Measurements from ENCODE around the gene ELF5. TPM values are rescaled to one million over a fixed set of nuclear protein-coding genes. Genes with fewer than 3 reads are reported as not detected.

Gene ELF5
- total RNA-seq, 8 experiments from 2014 or later = 0.17 to 0.57 (median 0.28) TPM; not detected in 5

DNA sequence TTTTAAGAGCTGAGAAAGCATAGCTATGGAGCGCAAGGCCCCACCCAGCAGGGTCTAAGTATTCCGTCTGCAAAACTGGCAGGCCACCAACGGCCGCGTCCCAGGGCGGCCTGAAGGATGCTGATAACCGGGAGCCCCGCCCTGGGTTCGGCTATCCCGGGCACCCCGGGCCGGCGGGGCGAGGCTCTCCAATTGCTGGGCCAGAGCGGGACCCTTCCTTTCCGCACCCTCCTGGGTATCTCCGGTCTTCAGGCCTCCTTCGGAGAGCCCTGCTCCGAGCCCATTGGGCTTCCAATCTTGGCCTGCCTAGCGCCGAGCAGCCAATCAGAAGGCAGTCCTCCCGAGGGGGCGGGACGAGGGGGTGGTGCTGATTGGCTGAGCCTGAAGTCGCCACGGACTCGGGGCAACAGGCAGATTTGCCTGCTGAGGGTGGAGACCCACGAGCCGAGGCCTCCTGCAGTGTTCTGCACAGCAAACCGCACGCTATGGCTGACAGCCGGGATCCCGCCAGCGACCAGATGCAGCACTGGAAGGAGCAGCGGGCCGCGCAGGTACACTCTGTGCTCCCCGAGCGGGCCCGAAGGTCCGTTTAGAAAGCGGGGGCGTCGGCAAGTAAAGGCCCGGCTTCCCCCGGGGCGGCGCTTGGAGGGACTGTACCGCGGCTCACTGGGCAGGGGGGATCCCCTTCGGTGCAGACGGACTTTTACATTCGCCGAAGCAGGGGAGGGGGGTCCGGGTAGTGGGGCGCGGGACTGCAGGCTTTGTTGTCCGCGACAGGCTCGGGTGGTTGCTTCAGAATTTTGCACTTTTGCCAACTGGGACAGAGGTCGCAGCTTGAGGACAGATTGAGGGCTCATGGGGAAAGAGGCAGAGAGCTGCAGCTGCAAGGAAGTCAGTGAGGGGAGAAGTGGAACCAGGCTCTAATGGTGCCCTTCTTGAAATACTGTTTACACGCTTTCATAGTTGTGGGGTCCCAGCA, 74.8 kb downstream of the ELF5 start, which contains the start of gene CAT:
Gene CAT (plus strand): TSS at position 406 of the 979 bp plus-strand sequence. CDS start 80 bp downstream, at position 486.
- peak; percentile 95 to 98 (median 96) for ATAC-seq (replicated peaks in 6 of 8)
- 0 to 41% (median 17%) methylated on average over 3 to 15 of the region's 62 CpGs; no CpG with 5 or more reads in 6 of the 10 experiments for WGBS, 10 experiments
- Histone ChIP-seq H3K4me1 (replicated peaks in 1 of 2) (peaks cover 0 to 10% of the 10 kb centered on the region in 2 donors), H3K27ac (peak within 1 kb of the TSS; percentile 68 to 79), H3K4me3 (peak within 1 kb of the TSS; percentile 51 to 97 (median 71))
- in situ Hi-C loops (cut with MboI; ENCODE audit: low pct_unique_long_range_greater_than_20kb in 2 of 9, low sequenced_read_pairs in 9 of 9, unreplicated experiment in 9 of 9) = no loop called here

DNA sequence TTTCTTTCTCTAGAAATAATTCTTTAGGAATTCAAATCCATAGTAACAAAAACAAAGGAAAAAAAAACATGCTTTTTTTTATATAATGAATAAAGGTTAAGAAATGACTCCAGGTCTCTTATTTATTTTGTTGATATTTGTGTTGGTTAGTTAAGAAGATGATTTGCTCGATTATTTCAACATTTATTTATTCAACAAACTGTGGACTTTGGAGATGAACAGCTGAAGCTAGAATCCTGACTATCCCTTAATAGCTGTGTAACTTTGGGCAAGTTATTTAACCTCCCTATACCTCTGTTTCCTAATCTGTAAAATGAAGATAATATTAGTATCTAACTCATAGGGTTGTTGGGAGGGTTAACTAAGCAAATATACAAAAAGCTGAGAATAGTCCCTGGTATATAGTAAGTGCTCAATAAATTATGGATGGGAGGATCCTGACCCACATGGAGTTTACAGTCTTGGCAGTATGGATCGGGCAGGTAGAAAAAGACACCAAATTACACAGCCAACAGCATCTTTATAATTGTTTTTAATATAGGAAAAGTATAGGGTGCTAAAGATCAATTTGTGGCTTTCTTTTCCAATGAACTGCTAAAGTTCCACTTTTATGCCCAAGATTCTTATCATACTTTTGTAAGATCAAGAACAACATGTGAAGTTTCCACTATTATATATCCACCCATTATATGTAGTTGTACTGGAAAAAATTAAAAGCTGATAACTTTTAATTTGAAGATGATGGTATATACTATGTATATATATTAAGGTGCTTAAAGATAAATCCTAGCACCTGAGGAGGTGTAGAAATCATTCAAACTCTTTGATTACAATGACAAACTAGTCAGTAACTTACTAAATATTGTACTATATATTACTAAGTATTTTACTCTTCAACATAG, 76.1 kb downstream of the ELF5 start:
- ATAC-seq (replicated peaks in 6 of 8) = no peak
- WGBS, 10 experiments = 64 to 100% (median 84%) methylated on average over 1 to 2 of the region's 2 CpGs; no CpG with 5 or more reads in 2 of the 10 experiments
- no peak overlapping the region for H3K27ac ChIP-seq
- in situ Hi-C loops (cut with MboI; ENCODE audit: low pct_unique_long_range_greater_than_20kb in 2 of 9, low sequenced_read_pairs in 9 of 9, unreplicated experiment in 9 of 9) = no loop called here
- H3K4me1 ChIP-seq (replicated peaks in 1 of 2) = peaks cover 0 to 10% of the 10 kb centered on the region in 2 donors
- H3K4me3 ChIP-seq = peak overlapping the region in 3 of 5 donors; percentile 61 to 97 (median 71)

- ATAC-seq (replicated peaks in 6 of 8) = no peak
- WGBS, 10 experiments = 67 to 100% (median 93%) methylated on average over 1 to 3 of the region's 3 CpGs; no CpG with 5 or more reads in 1 of the 10 experiments
- peaks cover 0 to 3% of the 10 kb centered on the region in 2 donors for H3K4me1 ChIP-seq (replicated peaks in 1 of 2)
- in situ Hi-C loops (cut with MboI; ENCODE audit: low pct_unique_long_range_greater_than_20kb in 2 of 9, low sequenced_read_pairs in 9 of 9, unreplicated experiment in 9 of 9) = no loop called here
- no peak overlapping the region for H3K27ac ChIP-seq
- H3K4me3 ChIP-seq = no peak overlapping the region
These were observed 79.7 kb downstream of the ELF5 start for GRCh38 chr11:34433899-34434298.

DNA sequence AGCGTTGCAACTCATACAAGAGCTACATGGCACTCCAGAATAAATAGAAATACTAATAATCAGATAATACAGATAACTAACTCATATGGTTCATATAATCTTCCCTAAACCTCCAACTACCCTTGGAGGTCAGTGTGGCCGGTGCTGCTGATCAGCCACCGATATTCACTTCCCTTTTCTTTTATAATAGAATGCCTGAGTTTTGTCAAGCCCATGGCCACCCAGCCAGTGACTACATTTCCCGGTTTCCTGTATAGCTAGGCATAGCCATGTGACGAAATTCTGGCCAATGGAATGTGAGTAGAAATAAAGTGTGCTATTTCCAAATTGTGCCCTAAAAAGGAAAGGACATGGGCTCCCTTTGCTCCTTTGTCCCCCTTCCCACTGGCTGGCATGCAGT, 80.8 kb downstream of the ELF5 start:
- in situ Hi-C loops (cut with MboI; ENCODE audit: low pct_unique_long_range_greater_than_20kb in 2 of 9, low sequenced_read_pairs in 9 of 9, unreplicated experiment in 9 of 9) = no loop called here
- H3K4me3 ChIP-seq = no peak overlapping the region
- ATAC-seq (replicated peaks in 6 of 8) = no peak
- 70 to 100% (median 84%) methylated on average over 1 to 5 of the region's 5 CpGs; no CpG with 5 or more reads in 1 of the 10 experiments for WGBS, 10 experiments
- H3K4me1 ChIP-seq (replicated peaks in 1 of 2) = peaks cover 0 to 1% of the 10 kb centered on the region in 2 donors
- no peak overlapping the region for H3K27ac ChIP-seq

DNA sequence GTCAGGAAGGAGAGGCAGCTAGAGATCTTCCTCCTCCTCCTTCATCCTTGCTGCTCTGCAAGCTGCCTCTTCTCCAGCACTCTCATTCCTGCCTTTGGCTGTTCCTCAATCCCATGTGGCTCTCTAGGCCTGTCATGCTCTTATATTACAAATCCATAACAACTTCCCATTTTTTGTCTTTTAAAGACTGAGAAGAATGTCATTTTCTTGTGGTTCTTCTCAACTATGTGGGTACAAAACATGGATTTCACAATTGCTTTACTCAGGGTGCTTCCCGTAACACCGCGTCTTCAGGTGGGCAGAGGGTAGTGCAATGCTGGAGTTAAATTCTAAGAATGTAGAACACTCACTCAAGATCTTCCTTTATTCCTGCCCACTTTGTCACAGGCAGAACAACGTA, 81.6 kb downstream of the ELF5 start:
- in situ Hi-C loops (cut with MboI; ENCODE audit: low pct_unique_long_range_greater_than_20kb in 2 of 9, low sequenced_read_pairs in 9 of 9, unreplicated experiment in 9 of 9) = no loop called here
- WGBS, 10 experiments = 60 to 100% (median 94%) methylated on average over 1 to 4 of the region's 4 CpGs; no CpG with 5 or more reads in 4 of the 10 experiments
- ATAC-seq (replicated peaks in 6 of 8) = no peak
- Histone ChIP-seq H3K27ac (no peak overlapping the region), H3K4me3 (no peak overlapping the region), H3K4me1 (replicated peaks in 1 of 2) (no peaks in the 10 kb centered on the region)

Other genes with a start within 250 kb of the ELF5 start
- gene ABTB2, start 155.8 kb downstream of the ELF5 start, total RNA-seq = 1 to 10 TPM; 3.0 to 5.0 (median 3.7) TPM
- 10 to 100 TPM; 12.2 to 59.6 (median 29.7) TPM for gene CAT, start 74.9 kb downstream of the ELF5 start, total RNA-seq
- gene EHF, start 107.3 kb upstream of the ELF5 start, total RNA-seq = 100 to 1,000 TPM in 1 of 8 experiments, 10 to 100 TPM in 2, under 1 TPM in 4, not detected in 1; 0.09 to 101 (median 0.47) TPM

Measured in motor neuron (in vitro differentiated cells).